Neural cell (in vitro differentiated cells): ENCODE data around the gene SAMD10. TPM values are rescaled to one million over a fixed set of nuclear protein-coding genes. Genes with fewer than 3 reads are reported as not detected.
"Not testable (repeated sequence)": the region's sequence is repeated elsewhere in the genome, so short reads cannot be mapped to it uniquely, and the experiment has no call there.

Source experiments
- H2AFZ ChIP-seq: fragments of 200-600, 300-800 bp; sonication (generic), shearing (Covaris generic); 2 replicates; pipeline ENCODE4 v1.6.0; 2014; ENCODE audit warnings: low read depth, mild to moderate bottlenecking, antibody characterized with exemption, low read length, moderate library complexity
- H3F3A ChIP-seq: fragments of 200-600 bp; shearing (Covaris generic); 2 replicates; pipeline ENCODE4 v1.6.1; 2016; ENCODE audit warnings: mild to moderate bottlenecking, moderate library complexity, mixed read lengths, antibody characterized with exemption, low read length; ENCODE audit not compliant: insufficient read depth, poor library complexity, severe bottlenecking
- H3K27ac ChIP-seq: fragments of 200-600, 300-800 bp; sonication (generic), shearing (Covaris generic); 2 replicates; pipeline ENCODE4 v1.5.1; 2014; ENCODE audit warnings: mild to moderate bottlenecking, low read length, moderate library complexity
- H3K27me3 ChIP-seq: fragments of 300-800, 200-600 bp; sonication (generic), shearing (Covaris generic); 2 replicates; pipeline ENCODE4 v1.6.0; 2014; ENCODE audit warnings: mild to moderate bottlenecking, low read depth, low read length, moderate library complexity; ENCODE audit not compliant: insufficient read depth
- H3K36me3 ChIP-seq: fragments of 300-800, 200-600 bp; sonication (generic), shearing (Covaris generic); 2 replicates; pipeline ENCODE4 v1.5.1; 2014; ENCODE audit warnings: mild to moderate bottlenecking, antibody characterized with exemption, low read length, moderate library complexity; ENCODE audit not compliant: insufficient read depth
- H3K4me2 ChIP-seq: fragments of 300-800, 200-600 bp; sonication (generic), shearing (Covaris generic); 2 replicates; pipeline ENCODE4 v1.6.0; 2014; ENCODE audit warnings: mild to moderate bottlenecking, low read length
- H3K4me3 ChIP-seq: fragments of 300-800, 200-600 bp; sonication (generic), shearing (Covaris generic); 2 replicates; pipeline ENCODE4 v1.5.1; 2014; ENCODE audit warnings: mild to moderate bottlenecking, low read length, moderate library complexity
- H3K79me2 ChIP-seq: fragments of 200-600 bp; shearing (Covaris generic); replicated peaks from 2 replicates; pipeline ENCODE4 v1.6.0; 2014; ENCODE audit warnings: mild to moderate bottlenecking, low read length, moderate library complexity; ENCODE audit not compliant: insufficient read depth
- H3K9ac ChIP-seq: fragments of 300-800, 200-600 bp; sonication (generic), shearing (Covaris generic); 2 replicates; pipeline ENCODE4 v1.6.1; 2016; ENCODE audit warnings: mild to moderate bottlenecking, low read length, mixed read lengths
- H3K9me2 ChIP-seq: fragments of 200-600 bp; shearing (Covaris generic); 2 replicates; pipeline ENCODE4 v1.6.1; 2016; ENCODE audit warnings: mild to moderate bottlenecking, low read length, mixed read lengths; ENCODE audit not compliant: insufficient read depth
- H3K9me3 ChIP-seq: fragments of 200-600, 300-800 bp; sonication (generic), shearing (Covaris generic); 2 replicates; pipeline ENCODE4 v1.6.1; 2016; ENCODE audit warnings: mild to moderate bottlenecking, mixed run types, low read length, moderate library complexity, mixed read lengths
- H4K20me1 ChIP-seq: fragments of 200-600 bp; shearing (Covaris generic); 2 replicates; pipeline ENCODE4 v1.6.1; 2016; ENCODE audit warnings: mild to moderate bottlenecking, mixed run types; ENCODE audit not compliant: insufficient read depth
- EP300 ChIP-seq: fragments of 450-650 bp; conservative IDR thresholded peaks from 2 replicates; pipeline ENCODE4 v1.6.1; 2014; ENCODE audit warnings: antibody characterized with exemption, mild to moderate bottlenecking, moderate library complexity; ENCODE audit not compliant: poor library complexity, severe bottlenecking
- EZH2 ChIP-seq: fragments of 200-600, 300-800 bp; shearing (Covaris generic), sonication (generic); IDR thresholded peaks from 2 replicates; pipeline ENCODE4 v1.6.1; 2014; ENCODE audit warnings: antibody characterized with exemption, low read length, borderline replicate concordance, mild to moderate bottlenecking; ENCODE audit not compliant: insufficient read depth, poor library complexity, severe bottlenecking
- MXI1 ChIP-seq: fragments of 450-650 bp; conservative IDR thresholded peaks from 2 replicates; pipeline ENCODE4 v1.6.1; 2014; ENCODE audit warnings: antibody characterized with exemption, mild to moderate bottlenecking; ENCODE audit not compliant: poor library complexity, severe bottlenecking
- POLR2AphosphoS5 ChIP-seq: IDR thresholded peaks from 2 replicates; pipeline ENCODE4 v1.6.1; 2012
- RAD21 ChIP-seq: fragments of 450-650 bp; conservative IDR thresholded peaks from 2 replicates; pipeline ENCODE4 v1.6.1; 2014; ENCODE audit warnings: antibody characterized with exemption, mild to moderate bottlenecking, moderate library complexity
- SMC3 ChIP-seq: fragments of 450-650 bp; conservative IDR thresholded peaks from 2 replicates; pipeline ENCODE4 v1.6.1; 2014; ENCODE audit warnings: antibody characterized with exemption, mild to moderate bottlenecking, moderate library complexity; ENCODE audit not compliant: poor library complexity
- TAF1 ChIP-seq: IDR thresholded peaks from 2 replicates; pipeline ENCODE4 v1.6.1; 2012; ENCODE audit warnings: low read depth
- polyA plus RNA-seq: library from polyadenylated mRNA; depleted of rRNA; stranded (reverse); fragments of >200 nt; gene quantifications from 2 replicates; pipeline ENCODE4 v1.2.3, GENCODE V29; 2014
- TF ChIP-seq, protein P1 (sequence below): fragments of 450-650 bp; IDR thresholded peaks from 2 replicates; pipeline ENCODE4 v1.5.1; 2014; ENCODE audit warnings: antibody characterized with exemption, mild to moderate bottlenecking, moderate library complexity; ENCODE audit not compliant: poor library complexity, severe bottlenecking
- TF ChIP-seq, protein P2 (sequence below): IDR thresholded peaks from 2 replicates; pipeline ENCODE4 v1.6.1; 2012; ENCODE audit warnings: borderline replicate concordance

The SAMD10 gene
- polyA plus RNA-seq, 1 donor from 2014 or later: 23.3 TPM

DNA sequence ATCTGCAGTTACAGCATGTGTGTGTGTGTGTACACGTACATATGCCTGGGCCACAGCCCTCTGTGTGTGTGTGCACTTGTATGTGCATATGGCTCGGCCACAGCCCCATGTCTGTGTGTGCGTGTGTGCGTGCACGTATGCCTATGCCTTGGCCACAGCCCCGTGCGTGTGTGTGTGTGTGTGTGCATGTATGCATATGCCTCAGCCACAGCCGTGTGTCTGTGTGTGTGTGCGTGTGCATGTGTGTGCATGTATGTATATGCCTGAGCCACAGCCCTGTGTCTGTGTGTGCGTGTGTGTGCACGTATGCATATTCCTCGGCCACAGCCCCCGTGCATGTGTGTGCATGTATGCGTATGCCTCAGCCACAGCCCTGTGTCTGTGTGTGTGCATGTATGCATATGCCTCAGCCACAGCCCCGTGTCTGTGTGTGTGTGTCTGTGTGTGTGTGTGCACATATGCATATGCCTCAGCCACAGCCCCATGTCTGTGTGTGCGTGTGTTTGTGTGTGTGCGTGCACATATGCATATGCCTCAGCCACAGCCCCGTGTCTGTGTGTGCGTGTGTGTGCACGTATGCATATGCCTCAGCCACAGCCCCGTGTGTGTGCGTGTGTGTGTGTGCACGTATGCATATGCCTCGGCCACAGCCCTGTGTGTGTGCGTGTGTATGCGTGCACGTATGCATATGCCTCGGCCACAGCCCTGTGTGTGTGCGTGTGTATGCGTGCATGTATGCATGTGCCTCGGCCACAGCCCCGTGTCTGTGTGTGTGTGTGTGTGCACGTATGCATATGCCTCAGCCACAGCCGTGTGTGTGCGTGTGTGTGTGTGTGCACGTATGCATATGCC lies 41.9 kb upstream of the SAMD10 start:
- Histone ChIP-seq H3K9ac (no peak overlapping the region), H2AFZ (no peak overlapping the region), H3K9me2 (no peaks in the 10 kb centered on the region), H3K4me2 (no peak overlapping the region), H4K20me1 (no peaks in the 10 kb centered on the region), H3F3A (no peaks in the 10 kb centered on the region), H3K27me3 (no peaks in the 10 kb centered on the region), H3K9me3 (no peaks in the 10 kb centered on the region), H3K36me3 (no peaks in the 10 kb centered on the region), H3K27ac (no peak overlapping the region), H3K4me3 (no peak overlapping the region), H3K79me2 (no peaks in the 10 kb centered on the region)
- TF ChIP-seq, protein P1, sequence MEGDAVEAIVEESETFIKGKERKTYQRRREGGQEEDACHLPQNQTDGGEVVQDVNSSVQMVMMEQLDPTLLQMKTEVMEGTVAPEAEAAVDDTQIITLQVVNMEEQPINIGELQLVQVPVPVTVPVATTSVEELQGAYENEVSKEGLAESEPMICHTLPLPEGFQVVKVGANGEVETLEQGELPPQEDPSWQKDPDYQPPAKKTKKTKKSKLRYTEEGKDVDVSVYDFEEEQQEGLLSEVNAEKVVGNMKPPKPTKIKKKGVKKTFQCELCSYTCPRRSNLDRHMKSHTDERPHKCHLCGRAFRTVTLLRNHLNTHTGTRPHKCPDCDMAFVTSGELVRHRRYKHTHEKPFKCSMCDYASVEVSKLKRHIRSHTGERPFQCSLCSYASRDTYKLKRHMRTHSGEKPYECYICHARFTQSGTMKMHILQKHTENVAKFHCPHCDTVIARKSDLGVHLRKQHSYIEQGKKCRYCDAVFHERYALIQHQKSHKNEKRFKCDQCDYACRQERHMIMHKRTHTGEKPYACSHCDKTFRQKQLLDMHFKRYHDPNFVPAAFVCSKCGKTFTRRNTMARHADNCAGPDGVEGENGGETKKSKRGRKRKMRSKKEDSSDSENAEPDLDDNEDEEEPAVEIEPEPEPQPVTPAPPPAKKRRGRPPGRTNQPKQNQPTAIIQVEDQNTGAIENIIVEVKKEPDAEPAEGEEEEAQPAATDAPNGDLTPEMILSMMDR: no peak
- TF ChIP-seq TAF1 (no peak), SMC3 (no peak), POLR2AphosphoS5 (no peak), MXI1 (no peak), EP300 (no peak), EZH2 (no peak), RAD21 (no peak)
- TF ChIP-seq, protein P2, sequence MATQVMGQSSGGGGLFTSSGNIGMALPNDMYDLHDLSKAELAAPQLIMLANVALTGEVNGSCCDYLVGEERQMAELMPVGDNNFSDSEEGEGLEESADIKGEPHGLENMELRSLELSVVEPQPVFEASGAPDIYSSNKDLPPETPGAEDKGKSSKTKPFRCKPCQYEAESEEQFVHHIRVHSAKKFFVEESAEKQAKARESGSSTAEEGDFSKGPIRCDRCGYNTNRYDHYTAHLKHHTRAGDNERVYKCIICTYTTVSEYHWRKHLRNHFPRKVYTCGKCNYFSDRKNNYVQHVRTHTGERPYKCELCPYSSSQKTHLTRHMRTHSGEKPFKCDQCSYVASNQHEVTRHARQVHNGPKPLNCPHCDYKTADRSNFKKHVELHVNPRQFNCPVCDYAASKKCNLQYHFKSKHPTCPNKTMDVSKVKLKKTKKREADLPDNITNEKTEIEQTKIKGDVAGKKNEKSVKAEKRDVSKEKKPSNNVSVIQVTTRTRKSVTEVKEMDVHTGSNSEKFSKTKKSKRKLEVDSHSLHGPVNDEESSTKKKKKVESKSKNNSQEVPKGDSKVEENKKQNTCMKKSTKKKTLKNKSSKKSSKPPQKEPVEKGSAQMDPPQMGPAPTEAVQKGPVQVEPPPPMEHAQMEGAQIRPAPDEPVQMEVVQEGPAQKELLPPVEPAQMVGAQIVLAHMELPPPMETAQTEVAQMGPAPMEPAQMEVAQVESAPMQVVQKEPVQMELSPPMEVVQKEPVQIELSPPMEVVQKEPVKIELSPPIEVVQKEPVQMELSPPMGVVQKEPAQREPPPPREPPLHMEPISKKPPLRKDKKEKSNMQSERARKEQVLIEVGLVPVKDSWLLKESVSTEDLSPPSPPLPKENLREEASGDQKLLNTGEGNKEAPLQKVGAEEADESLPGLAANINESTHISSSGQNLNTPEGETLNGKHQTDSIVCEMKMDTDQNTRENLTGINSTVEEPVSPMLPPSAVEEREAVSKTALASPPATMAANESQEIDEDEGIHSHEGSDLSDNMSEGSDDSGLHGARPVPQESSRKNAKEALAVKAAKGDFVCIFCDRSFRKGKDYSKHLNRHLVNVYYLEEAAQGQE: no peak

DNA sequence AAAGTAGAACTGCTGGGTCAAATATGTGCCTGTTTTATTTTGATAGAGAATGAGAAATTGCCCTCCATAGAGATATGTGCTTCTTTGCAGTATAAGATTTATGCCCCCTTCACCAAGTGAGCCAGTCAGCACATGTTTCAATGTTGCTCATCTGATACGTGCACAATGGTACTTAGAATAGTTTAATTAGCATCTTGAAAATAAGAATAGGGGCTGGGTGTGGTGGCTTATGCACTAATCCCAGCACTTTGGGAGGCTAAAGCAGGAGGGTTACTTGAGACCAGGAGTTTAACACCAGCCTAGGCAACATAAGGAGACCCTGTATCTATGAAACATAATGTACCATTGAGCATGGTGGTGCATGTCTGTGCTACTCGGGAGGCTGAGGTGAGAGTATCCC lies 36.2 kb upstream of the SAMD10 start:
- H3F3A ChIP-seq: no peaks in the 10 kb centered on the region
- H3K27ac ChIP-seq: no peak overlapping the region
- H3K4me2 ChIP-seq: no peak overlapping the region
- no peaks in the 10 kb centered on the region for H4K20me1 ChIP-seq
- H3K36me3 ChIP-seq: peaks cover 8% of the 10 kb centered on the region
- H3K79me2 ChIP-seq: no peaks in the 10 kb centered on the region
- no peaks in the 10 kb centered on the region for H3K9me3 ChIP-seq
- H2AFZ ChIP-seq: no peak overlapping the region
- no peaks in the 10 kb centered on the region for H3K9me2 ChIP-seq
- no peak overlapping the region for H3K9ac ChIP-seq
- TF ChIP-seq RAD21 (no peak), EP300 (no peak), POLR2AphosphoS5 (no peak), EZH2 (no peak), MXI1 (no peak)
- TF ChIP-seq, protein P2: no peak
- no peaks in the 10 kb centered on the region for H3K27me3 ChIP-seq
- no peak overlapping the region for H3K4me3 ChIP-seq

DNA sequence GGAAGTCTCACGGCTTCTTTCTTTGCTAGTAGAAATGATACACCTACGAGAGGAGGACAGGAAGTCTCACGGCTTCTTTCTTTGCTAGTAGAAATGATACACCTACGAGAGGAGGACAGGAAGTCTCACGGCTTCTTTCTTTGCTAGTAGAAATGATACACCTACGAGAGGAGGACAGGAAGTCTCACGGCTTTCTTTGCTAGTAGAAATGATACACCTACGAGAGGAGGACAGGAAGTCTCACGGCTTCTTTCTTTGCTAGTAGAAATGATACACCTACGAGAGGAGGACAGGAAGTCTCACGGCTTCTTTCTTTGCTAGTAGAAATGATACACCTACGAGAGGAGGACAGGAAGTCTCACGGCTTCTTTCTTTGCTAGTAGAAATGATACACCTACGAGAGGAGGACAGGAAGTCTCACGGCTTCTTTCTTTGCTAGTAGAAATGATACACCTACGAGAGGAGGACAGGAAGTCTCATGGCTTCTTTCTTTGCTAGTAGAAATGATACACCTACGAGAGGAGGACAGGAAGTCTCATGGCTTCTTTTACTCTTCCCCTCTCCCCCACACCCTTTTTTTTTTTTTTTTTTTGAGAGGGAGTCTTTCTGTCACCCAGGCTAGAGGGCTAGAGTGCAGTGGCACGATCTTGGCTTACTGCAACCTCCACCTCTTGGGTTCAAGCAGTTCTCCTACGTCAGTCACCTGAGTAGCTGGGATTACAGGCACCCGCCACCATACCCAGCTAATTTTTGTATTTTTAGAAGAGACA lies 33.1 kb upstream of the SAMD10 start:
- not testable (repeated sequence) for H3K27me3 ChIP-seq, H3K79me2 ChIP-seq, H3F3A ChIP-seq, H3K4me2 ChIP-seq, H3K9me2 ChIP-seq, H2AFZ ChIP-seq, H4K20me1 ChIP-seq, H3K27ac ChIP-seq, H3K4me3 ChIP-seq, H3K9me3 ChIP-seq, H3K9ac ChIP-seq
- H3K36me3 ChIP-seq: peaks cover 15% of the 10 kb centered on the region
